Measurements from ENCODE around the gene APBA1. TPM values are rescaled to one million over a fixed set of nuclear protein-coding genes. Genes with fewer than 3 reads are reported as not detected.

APBA1 gene
- total RNA-seq, 1 donor from 2014 or later: 8.7 TPM

DNA sequence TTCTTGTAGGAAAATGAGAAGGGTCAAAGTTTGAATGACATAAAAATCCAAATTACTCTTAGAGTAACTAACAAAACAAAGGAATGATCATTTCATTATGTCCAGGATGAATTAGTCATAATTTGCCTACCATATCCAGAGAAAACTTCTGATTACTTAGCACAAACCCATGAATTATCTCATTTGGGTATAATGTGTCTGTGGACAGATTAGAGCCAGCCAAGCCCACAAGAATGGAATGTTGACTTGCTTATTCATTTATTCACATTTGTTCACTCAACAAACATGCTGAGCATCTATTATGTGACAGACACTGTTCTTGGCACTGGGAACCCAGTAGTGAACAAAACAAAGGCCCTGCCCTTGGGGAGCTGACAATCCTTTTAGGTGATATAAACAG lies 87.4 kb downstream of the APBA1 start:
- TF ChIP-seq CTCF (IDR thresholded peaks at IDR 0.05): no peak
- H3K4me1 ChIP-seq: no peaks in the 10 kb centered on the region
- intact Hi-C loops (cut with DNase I): no loop called here
- H3K27me3 ChIP-seq: no peaks in the 10 kb centered on the region
- H3K9me3 ChIP-seq: no peaks in the 10 kb centered on the region
- DNase-seq (ENCODE audit: low spot score in 2 of 2): no peak
- no peak overlapping the region for H3K4me3 ChIP-seq
- no peak overlapping the region for H3K27ac ChIP-seq
- H3K36me3 ChIP-seq: no peaks in the 10 kb centered on the region

- Histone ChIP-seq H3K9me3 (no peaks in the 10 kb centered on the region), H3K4me1 (no peaks in the 10 kb centered on the region), H3K4me3 (no peak overlapping the region), H3K27me3 (no peaks in the 10 kb centered on the region), H3K36me3 (no peaks in the 10 kb centered on the region), H3K27ac (no peak overlapping the region)
- DNase-seq (ENCODE audit: low spot score in 2 of 2): no peak
- intact Hi-C loops (cut with DNase I): no loop called here
- TF ChIP-seq CTCF (IDR thresholded peaks at IDR 0.05): no peak
These were observed 88.4 kb downstream of the APBA1 start for GRCh38 chr9:69583645-69584234.

- Histone ChIP-seq H3K27me3 (no peaks in the 10 kb centered on the region), H3K27ac (no peak overlapping the region), H3K4me3 (no peak overlapping the region), H3K4me1 (no peaks in the 10 kb centered on the region), H3K9me3 (no peaks in the 10 kb centered on the region), H3K36me3 (no peaks in the 10 kb centered on the region)
- TF ChIP-seq CTCF (IDR thresholded peaks at IDR 0.05): no peak
- DNase-seq (ENCODE audit: low spot score in 2 of 2): no peak
- intact Hi-C loops (cut with DNase I): no loop called here
These were observed 89.5 kb downstream of the APBA1 start for GRCh38 chr9:69582544-69583297.

GRCh38 chr9:69582018-69582417 lies 90.2 kb downstream of the APBA1 start:
- no peak overlapping the region for H3K4me3 ChIP-seq
- no peak for DNase-seq (ENCODE audit: low spot score in 2 of 2)

GRCh38 chr9:69580582-69581214 lies 91.5 kb downstream of the APBA1 start:
- no peak overlapping the region for H3K4me3 ChIP-seq
- no peaks in the 10 kb centered on the region for H3K9me3 ChIP-seq
- H3K27me3 ChIP-seq: no peaks in the 10 kb centered on the region
- no peaks in the 10 kb centered on the region for H3K4me1 ChIP-seq
- intact Hi-C loops (cut with DNase I): no loop called here
- no peak for DNase-seq (ENCODE audit: low spot score in 2 of 2)
- no peaks in the 10 kb centered on the region for H3K36me3 ChIP-seq
- H3K27ac ChIP-seq: no peak overlapping the region
- no peak for TF ChIP-seq CTCF (IDR thresholded peaks at IDR 0.05)

More at GRCh38 chr9:69582018-69582417, 90.2 kb downstream of the APBA1 start:
- Histone ChIP-seq H3K9me3 (no peaks in the 10 kb centered on the region), H3K36me3 (no peaks in the 10 kb centered on the region), H3K4me1 (no peaks in the 10 kb centered on the region), H3K27me3 (no peaks in the 10 kb centered on the region), H3K27ac (no peak overlapping the region)
- intact Hi-C loops (cut with DNase I): no loop called here
- no peak for TF ChIP-seq CTCF (IDR thresholded peaks at IDR 0.05)

Measured in ascending aorta (tissue), 2 donors.